HEK293 (cell line): ENCODE results near the gene SMPD4.
"Not testable (repeated sequence)": the region's sequence is repeated elsewhere in the genome, so short reads cannot be mapped to it uniquely, and the experiment has no call there.

ENCODE experiments used
- CTCF ChIA-PET: fragments of 350-600 bp; formaldehyde crosslinking; extraction: SDS; loops from one replicate; lab custom pipeline; 2021; ENCODE audit warnings: antibody characterized with exemption; lab: Yijun Ruan, JAX
- POLR2A ChIA-PET: fragments of 300-600 bp; formaldehyde crosslinking; extraction: SDS; loops from one replicate; lab custom pipeline; 2020; ENCODE audit warnings: antibody characterized with exemption, inconsistent platforms; lab: Yijun Ruan, JAX
- H3K27ac ChIP-seq: fragments of 200-500 bp; sonication (Bioruptor generic); 2 replicates; pipeline ENCODE4 v1.5.1; 2014; ENCODE audit warnings: low read depth, low read length, control low read depth, inconsistent platforms; ENCODE audit errors: extremely low read depth
- H3K36me3 ChIP-seq, 2 experiments: fragments of 200-500 bp in 1 of 2; sonication (Bioruptor generic) in 1 of 2; 1 replicate in 1 of 2; 2 replicates in 1 of 2; pipeline ENCODE4 v1.5.1; 2014 to 2017; ENCODE audit warnings: inconsistent platforms in 2 of 2, low read length in 2 of 2; ENCODE audit not compliant: control insufficient read depth in 2 of 2, insufficient read depth in 1 of 2
- H3K4me1 ChIP-seq: fragments of 200-500 bp; sonication (Bioruptor generic); 2 replicates; pipeline ENCODE4 v1.5.1; 2014; ENCODE audit warnings: mild to moderate bottlenecking, low read length, inconsistent platforms; ENCODE audit not compliant: control insufficient read depth, insufficient read depth
- H3K4me3 ChIP-seq: 2 replicates; pipeline ENCODE4 v1.5.1; 2011; ENCODE audit warnings: low read depth, mild to moderate bottlenecking, control low read depth, low read length, moderate library complexity
- H3K9me3 ChIP-seq: fragments of 200-500 bp; sonication (Bioruptor generic); 2 replicates; pipeline ENCODE4 v1.5.1; 2014; ENCODE audit warnings: low read depth, low read length, inconsistent platforms; ENCODE audit not compliant: control insufficient read depth, insufficient read depth

Gene SMPD4

DNA sequence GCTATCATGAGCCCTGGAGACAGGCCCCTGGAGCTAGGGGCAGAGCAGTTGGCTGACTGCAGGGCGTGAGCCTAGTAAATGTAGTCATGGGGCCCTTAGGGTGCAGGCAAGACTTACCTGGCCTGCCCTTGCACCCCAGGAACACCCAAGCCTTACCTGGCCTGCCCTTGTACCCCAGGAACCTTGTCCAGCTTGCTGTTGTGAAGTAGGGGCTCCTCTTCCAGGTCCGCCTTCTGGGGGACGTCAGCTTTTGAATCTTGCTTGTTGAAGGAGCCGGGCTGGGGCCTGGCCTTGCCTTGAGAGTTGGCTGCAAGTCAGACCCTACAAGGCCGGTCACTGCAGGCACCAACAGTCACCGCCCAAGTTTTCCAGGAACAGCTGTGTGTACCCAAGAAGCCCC, 40.4 kb downstream of the SMPD4 start:
- H3K9me3 ChIP-seq, H3K4me3 ChIP-seq, H3K4me1 ChIP-seq, POLR2A ChIA-PET, H3K36me3 ChIP-seq, CTCF ChIA-PET, H3K27ac ChIP-seq: not testable (repeated sequence)

- H3K9me3 ChIP-seq, H3K36me3 ChIP-seq, H3K4me1 ChIP-seq, H3K27ac ChIP-seq, POLR2A ChIA-PET, H3K4me3 ChIP-seq, CTCF ChIA-PET: not testable (repeated sequence)
Observed at GRCh38 chr2:130140516-130140915, 40.9 kb downstream of the SMPD4 start.

- POLR2A ChIA-PET, H3K4me3 ChIP-seq, H3K36me3 ChIP-seq, H3K27ac ChIP-seq, H3K9me3 ChIP-seq, H3K4me1 ChIP-seq: not testable (repeated sequence)
- CTCF ChIA-PET, result interaction anchor here (0.7 kb wide), 1 partner anchor 203 kb away, joined by 3 read pairs; no protein-coding TSS in a partner anchor
Observed at GRCh38 chr2:130139331-130140280, 41.8 kb downstream of the SMPD4 start.

DNA sequence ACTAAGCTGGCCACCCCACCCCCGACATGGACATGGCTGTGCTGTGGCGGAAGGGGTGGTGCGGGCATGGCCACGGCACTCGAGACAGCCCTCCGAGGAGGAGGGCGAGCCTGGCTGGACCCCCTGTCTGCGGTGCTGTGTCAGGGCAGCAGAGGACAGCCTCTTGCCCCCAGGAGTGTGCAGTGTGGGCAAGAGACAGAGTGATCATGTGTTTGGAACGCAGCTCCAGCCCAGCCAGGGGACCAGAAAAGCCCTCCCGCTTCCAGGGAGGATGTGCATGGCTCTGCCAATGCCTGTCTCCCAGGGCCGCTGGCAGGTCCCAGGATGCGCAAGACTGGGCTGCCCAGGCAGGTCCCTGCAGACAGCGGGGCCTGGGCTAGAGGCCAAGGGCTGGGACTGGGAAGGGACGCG, 42.6 kb downstream of the SMPD4 start:
- H3K4me3 ChIP-seq, H3K27ac ChIP-seq, H3K9me3 ChIP-seq, H3K36me3 ChIP-seq, POLR2A ChIA-PET, H3K4me1 ChIP-seq: not testable (repeated sequence)
- CTCF ChIA-PET, result interaction anchor here (0.7 kb wide), 1 partner anchor 202 kb away, joined by 3 read pairs; no protein-coding TSS in a partner anchor

- H3K4me3 ChIP-seq, H3K27ac ChIP-seq, H3K4me1 ChIP-seq, CTCF ChIA-PET, POLR2A ChIA-PET, H3K36me3 ChIP-seq, H3K9me3 ChIP-seq: not testable (repeated sequence)
Observed at GRCh38 chr2:130138326-130138725, 43.1 kb downstream of the SMPD4 start.

DNA sequence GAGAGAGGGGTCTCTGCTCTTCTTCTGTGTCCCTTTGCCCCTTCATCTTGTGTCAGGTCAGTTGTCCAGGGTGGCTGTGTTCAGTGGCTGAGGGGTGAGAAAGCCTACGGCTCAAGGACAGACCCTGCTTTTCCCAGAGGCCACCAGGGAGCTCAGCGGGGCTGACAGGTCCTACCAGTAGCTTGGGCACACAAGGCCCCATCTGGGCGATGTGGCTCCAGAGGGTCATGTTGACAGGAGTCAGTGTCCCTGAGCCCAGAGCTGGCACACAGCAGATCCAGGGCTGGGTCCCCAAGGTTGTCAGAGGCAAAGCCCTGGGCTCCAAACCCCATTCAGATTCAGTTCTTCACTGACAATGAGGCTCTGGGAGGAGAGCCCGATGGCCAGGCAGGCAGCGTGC, 44.3 kb downstream of the SMPD4 start:
- H3K4me1 ChIP-seq, CTCF ChIA-PET, H3K36me3 ChIP-seq, H3K27ac ChIP-seq, H3K4me3 ChIP-seq, H3K9me3 ChIP-seq, POLR2A ChIA-PET: not testable (repeated sequence)

DNA sequence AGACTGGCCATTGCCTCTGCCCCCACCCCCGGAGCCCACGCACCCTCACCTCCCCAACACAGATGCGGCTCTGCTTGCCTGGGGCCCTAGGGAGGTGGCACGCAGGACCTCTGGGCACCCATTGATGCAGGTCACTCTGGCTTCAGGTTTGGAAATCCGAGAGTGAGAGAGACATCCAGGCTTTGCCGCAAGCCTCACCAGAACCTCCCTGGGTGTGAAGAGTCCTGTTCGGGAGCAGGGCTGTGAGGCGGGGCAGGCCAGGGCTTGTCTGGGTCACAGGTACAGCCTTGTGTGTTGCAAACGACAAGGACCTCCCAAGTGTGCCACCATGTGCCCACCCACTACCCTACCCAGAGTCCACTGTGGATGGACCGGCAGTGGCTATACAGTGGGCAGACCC, 44.9 kb downstream of the SMPD4 start:
- H3K4me1 ChIP-seq, H3K9me3 ChIP-seq, H3K27ac ChIP-seq, H3K4me3 ChIP-seq, CTCF ChIA-PET, POLR2A ChIA-PET, H3K36me3 ChIP-seq: not testable (repeated sequence)
